Measurements from ENCODE around the gene LZTFL1.

Gene LZTFL1

DNA sequence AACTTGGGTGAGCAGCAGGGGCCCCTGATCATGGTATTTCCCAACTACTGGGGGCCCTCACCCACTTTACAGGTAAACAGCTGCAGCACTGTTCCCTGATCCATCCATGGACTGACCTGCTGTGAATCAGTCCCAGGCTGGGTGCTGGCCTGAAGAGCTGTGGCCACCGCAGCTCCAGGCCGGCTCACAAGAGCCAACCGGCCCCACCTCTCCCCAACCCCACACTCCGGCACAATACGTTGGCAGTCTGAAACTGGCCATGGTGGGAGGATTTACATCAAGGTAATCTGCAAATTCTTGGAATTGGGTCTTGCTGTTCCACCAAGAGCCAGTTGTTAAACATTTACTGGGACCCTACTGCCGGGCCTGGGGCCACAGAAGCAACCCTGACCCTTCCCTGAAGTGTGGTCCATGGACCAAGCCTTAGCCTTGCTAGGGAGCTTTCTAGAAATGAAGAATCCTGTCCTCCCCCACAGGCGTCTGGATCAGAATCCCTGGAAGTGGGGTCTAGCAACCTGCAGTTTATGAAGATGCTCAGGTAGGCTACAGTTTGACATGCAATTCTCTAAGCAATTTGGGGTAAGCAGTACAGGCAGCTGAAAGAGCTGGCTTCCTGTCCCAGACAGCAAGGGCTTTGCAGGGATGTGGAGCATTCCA is 49.3 kb downstream of the LZTFL1 start:
- no peak for TF ChIP-seq ZNF274 (IDR thresholded peaks at IDR 0.05; ENCODE audit: low read depth, low read length)
- no peak overlapping the region for H3K4me3 ChIP-seq (ENCODE audit: low read length)

- no peak for TF ChIP-seq ZNF274 (IDR thresholded peaks at IDR 0.05; ENCODE audit: low read depth, low read length)
- no peak overlapping the region for H3K4me3 ChIP-seq (ENCODE audit: low read length)
Measured at GRCh38 chr3:45792036-45792435, 49.9 kb downstream of the LZTFL1 start.

GRCh38 chr3:45790596-45790995 is 51.3 kb downstream of the LZTFL1 start:
- no peak for TF ChIP-seq ZNF274 (IDR thresholded peaks at IDR 0.05; ENCODE audit: low read depth, low read length)
- H3K4me3 ChIP-seq (ENCODE audit: low read length) = no peak overlapping the region

DNA sequence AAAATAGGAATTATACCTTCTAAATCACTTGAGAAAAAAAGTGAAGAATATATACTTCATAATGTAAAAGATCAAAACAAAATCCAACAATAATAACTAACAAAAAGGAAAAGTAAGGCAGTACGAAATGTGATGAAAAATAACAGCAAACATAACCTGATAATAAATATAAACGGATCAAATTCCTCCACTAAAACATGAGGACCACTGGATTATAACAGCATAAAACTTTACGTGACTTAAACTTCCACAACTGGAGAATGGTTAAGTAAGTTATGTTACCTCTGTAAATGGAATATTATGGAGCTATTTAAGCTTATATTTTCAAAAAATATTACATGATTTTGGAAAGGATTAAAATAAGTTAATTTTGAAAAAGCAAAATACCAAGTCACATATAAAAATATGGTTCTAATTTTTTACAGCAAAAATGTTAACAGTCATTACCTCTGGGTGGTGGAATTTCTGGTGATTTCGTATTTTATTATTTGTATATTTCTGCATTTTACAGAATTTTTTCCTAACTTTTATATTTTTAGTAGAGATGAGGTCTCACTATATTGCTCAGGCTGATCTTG is 52.6 kb downstream of the LZTFL1 start:
- no peak for TF ChIP-seq ZNF274 (IDR thresholded peaks at IDR 0.05; ENCODE audit: low read depth, low read length)
- H3K4me3 ChIP-seq (ENCODE audit: low read length) = no peak overlapping the region

DNA sequence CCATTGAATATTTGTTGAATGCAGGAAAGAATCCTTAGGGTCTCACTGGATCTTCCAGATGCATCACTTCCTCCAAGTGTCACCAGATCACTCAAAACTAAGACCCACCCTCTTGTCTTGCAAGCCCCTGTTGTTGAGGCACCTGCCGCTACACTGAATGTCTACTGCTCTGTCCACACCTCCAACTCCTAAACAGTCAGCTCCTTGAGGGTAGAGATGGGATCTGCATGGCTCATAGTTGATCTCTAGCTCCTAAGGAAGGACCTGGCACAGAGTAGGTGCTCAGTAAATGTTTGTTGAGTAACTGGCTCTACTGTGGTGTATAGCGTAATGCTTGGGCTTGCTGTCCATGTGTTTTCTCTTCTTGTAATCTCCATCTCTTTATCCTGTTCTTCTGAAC is 54.4 kb downstream of the LZTFL1 start:
- TF ChIP-seq ZNF274 (IDR thresholded peaks at IDR 0.05; ENCODE audit: low read depth, low read length) = no peak
- no peak overlapping the region for H3K4me3 ChIP-seq (ENCODE audit: low read length)

GRCh38 chr3:45786801-45787495 is 55.0 kb downstream of the LZTFL1 start:
- no peak overlapping the region for H3K4me3 ChIP-seq (ENCODE audit: low read length)
- no peak for TF ChIP-seq ZNF274 (IDR thresholded peaks at IDR 0.05; ENCODE audit: low read depth, low read length)

DNA sequence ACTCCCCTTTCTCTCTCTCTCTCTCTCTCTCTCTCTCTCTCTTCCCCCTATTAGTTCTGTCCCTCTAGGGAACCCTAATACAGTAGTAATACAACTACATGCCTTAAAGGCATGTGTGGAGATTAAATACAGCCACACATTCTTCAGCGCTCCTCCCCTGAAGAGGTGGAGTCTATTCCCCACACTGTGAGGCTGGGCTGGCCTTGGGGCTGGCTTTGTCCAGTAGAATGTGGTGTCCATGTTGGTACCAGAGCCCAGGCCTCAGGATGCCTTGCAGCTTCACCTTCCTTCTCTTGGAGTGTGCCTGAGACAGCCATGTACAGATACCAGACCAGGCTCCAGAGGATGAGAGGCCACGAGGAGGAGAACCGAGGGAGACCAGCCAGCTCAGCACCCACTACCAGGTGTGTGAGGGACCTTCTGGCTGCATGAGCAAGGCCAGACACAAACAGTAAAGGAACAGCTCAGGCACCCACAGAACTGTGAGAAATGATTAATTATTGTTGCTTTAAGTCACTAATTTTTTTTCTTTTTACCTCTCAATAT is 56.2 kb downstream of the LZTFL1 start:
- H3K4me3 ChIP-seq (ENCODE audit: low read length) = no peak overlapping the region
- TF ChIP-seq ZNF274 (IDR thresholded peaks at IDR 0.05; ENCODE audit: low read depth, low read length) = no peak

GRCh38 chr3:45783667-45784066 is 58.3 kb downstream of the LZTFL1 start:
- TF ChIP-seq ZNF274 (IDR thresholded peaks at IDR 0.05; ENCODE audit: low read depth, low read length) = no peak
- H3K4me3 ChIP-seq (ENCODE audit: low read length) = no peak overlapping the region

DNA sequence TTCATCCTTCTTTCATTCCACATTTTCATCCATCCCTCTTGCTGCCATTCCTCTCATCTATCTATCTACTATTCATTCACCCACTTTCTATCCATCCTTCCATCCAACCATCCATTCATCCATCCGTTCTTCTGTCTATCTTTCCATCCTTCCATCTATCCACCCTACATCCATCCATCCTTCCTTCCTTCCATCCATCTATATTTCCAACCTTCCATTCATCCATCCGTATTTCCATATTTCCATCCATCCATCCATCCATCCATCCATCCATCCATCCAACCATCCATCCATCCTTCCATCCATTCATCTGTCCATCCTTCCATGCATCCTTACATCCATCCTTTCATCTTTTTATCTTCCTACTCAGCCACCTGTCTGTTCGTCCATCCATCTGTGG is 59.5 kb downstream of the LZTFL1 start:
- no peak overlapping the region for H3K4me3 ChIP-seq (ENCODE audit: low read length)
- TF ChIP-seq ZNF274 (IDR thresholded peaks at IDR 0.05; ENCODE audit: low read depth, low read length) = no peak

DNA sequence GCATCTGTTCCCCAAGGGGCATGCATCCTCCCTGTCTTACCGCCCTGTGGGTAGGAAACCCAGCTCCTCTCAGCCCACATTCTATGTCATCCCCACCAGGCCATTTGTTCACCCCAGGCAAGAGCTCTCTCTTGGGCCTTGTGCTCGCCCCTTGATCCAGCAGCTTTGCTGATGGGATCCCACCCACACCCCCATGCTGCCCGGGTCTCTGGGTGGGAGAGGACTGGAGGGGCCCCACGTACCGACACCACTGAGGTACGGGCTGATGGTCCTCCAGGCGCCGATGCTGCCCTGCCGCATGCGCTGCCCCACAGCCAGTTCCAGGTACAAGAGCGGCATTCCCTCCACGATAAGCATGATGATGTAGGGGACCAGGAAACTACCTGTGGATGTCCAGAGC is 60.1 kb downstream of the LZTFL1 start:
- H3K4me3 ChIP-seq (ENCODE audit: low read length) = no peak overlapping the region
- no peak for TF ChIP-seq ZNF274 (IDR thresholded peaks at IDR 0.05; ENCODE audit: low read depth, low read length)

DNA sequence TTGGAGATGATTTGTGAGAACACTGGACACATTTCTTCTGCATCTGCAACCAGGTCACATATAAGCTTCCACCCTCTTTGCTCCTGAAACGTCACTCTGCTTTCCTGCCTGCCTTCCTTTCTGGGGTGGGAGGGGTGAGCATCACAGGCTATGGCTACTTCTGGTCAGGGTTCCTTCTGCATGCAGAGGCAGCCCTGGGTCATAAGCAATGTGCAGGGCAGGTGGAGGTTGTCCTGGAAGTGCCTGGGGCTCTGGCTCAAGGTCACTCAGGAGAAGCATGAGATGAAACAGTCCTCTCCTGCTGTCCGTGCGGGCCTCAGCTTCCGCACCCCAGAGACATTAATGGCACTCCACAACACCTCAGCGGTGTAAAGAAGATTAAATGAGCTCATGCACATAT is 60.6 kb downstream of the LZTFL1 start:
- TF ChIP-seq ZNF274 (IDR thresholded peaks at IDR 0.05; ENCODE audit: low read depth, low read length) = no peak
- no peak overlapping the region for H3K4me3 ChIP-seq (ENCODE audit: low read length)

DNA sequence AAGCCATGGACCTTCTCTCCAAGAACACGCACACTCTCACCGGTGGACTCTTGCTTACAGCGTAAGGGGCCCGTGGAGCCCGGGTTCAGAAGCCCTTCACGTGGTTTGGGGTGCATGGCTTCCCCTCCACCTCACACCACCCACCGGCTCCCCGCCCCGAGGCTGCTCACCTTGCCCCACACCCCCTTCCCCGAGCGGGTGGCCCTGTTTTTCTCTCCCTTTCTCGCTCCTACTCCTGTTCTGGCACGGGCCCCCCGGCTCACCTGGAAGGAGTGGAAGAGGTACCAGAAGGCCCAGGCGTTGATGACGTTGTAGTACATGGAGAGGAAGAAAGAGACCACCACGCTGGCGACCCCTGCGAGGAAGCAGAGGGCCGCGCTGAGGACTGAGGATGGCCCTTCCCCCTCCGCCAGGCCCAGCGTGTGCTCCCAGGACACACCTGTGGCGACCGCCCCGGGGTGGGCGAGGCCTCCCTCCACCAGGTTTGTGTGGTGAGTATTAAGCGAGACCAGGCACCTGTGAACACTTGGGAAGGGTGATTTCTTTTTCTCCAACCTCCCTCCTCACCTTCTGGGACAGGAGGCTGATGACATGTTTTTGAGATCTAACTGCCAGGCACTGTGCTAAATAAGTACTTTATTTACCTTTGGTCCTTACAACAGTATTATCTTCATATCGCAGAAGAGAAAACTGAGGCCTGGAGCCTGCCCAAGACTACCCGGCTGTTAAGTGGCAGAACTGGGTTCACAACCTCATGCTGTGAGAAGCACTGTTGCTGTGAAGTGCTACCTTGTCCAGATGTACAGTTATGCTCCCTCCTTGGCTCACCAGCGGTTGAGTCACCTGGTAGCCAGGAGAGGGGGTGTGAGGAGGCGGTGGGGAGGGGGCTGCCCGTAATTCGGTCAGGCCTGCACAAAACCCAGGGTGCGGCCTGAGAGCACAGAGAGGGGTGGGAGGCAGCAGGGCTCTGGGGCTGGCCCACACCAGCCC is 61.9 kb downstream of the LZTFL1 start:
- no peak for TF ChIP-seq ZNF274 (IDR thresholded peaks at IDR 0.05; ENCODE audit: low read depth, low read length)
- no peak overlapping the region for H3K4me3 ChIP-seq (ENCODE audit: low read length)

DNA sequence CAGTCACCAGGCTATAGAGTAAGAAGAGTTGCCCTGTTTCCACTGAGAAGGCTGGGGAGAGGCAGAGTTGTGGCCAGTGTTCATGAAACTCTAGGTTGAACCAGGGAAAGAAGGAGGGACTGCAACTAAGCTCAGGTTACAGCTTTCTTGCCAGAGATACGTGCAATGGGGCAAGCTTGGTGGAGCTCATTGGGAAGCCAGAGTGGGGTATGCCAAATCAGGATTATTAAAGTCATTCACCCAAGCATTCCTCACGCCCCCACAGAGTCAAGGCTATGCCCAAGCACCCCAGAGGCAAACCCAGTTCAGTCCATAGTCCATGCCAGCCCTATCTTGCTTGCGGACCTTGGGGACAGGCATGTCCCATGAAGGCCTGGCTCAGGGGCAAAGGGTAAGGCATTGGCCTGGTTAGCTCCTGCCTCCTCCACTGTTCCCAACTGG is 63.1 kb downstream of the LZTFL1 start:
- no peak for TF ChIP-seq ZNF274 (IDR thresholded peaks at IDR 0.05; ENCODE audit: low read depth, low read length)
- H3K4me3 ChIP-seq (ENCODE audit: low read length) = no peak overlapping the region
